NB4 (cell line): ENCODE measurements around the gene FANK1.

ENCODE experiments used
- CTCF ChIP-seq: IDR thresholded peaks from one replicate; pipeline ENCODE4 v1.5.1; 2012; ENCODE audit warnings: low read depth, low read length
- POLR2A ChIP-seq: IDR thresholded peaks from 2 replicates; pipeline ENCODE4 v1.6.1; 2011; ENCODE audit warnings: mild to moderate bottlenecking; ENCODE audit not compliant: insufficient read length; ENCODE audit errors: extremely low read depth

GRCh38 chr10:126052171-126052570 is 155.8 kb downstream of the FANK1 start:
- TF ChIP-seq CTCF (no peak), POLR2A (no peak)
